PC-9 (cell line): ENCODE measurements around the gene IL5. TPM values are rescaled to one million over a fixed set of nuclear protein-coding genes. Genes with fewer than 3 reads are reported as not detected.
A peak's percentile ranks its signal among the peaks of the same experiment; 100 is the strongest.
"Not testable (repeated sequence)": the region's sequence is repeated elsewhere in the genome, so short reads cannot be mapped to it uniquely, and the experiment has no call there.

ENCODE experiments used
- BruUV-seq: library from RNA; stranded (reverse); fragments of 400-500 nt; replicated peaks from 2 replicates; lab custom pipeline; 2021; lab: Mats Ljungman, UMichigan
- CTCF ChIA-PET: fragments of 300-600 bp; sonication (Branson Sonifier 250); formaldehyde crosslinking; loops from one replicate; lab custom pipeline; 2022; ENCODE audit warnings: antibody characterized with exemption; lab: Charles Lee
- POLR2A ChIA-PET: fragments of 300-600 bp; sonication (Branson Sonifier 250); formaldehyde crosslinking; loops from one replicate; lab custom pipeline; 2022; ENCODE audit warnings: antibody characterized with exemption; ENCODE audit not compliant: unreplicated experiment; lab: Charles Lee
- DNase-seq, 2 experiments: peaks; one replicate each; pipeline versions ENCODE4 v3.0.0 to v3.0.0-alpha.2; 2015 to 2022; ENCODE audit warnings: mixed read lengths in 1 of 2
- H2AFZ ChIP-seq: fragments of 200-600 bp; sonication (generic); 2 replicates; pipeline ENCODE4 v1.8.1; 2017; ENCODE audit warnings: antibody characterized with exemption
- H3F3A ChIP-seq: fragments of 200-600 bp; sonication (generic); 2 replicates; pipeline ENCODE4 v1.8.1; 2017; ENCODE audit warnings: antibody characterized with exemption, mild to moderate bottlenecking, low read depth; ENCODE audit not compliant: insufficient read depth
- H3K27ac ChIP-seq: fragments of 200-600 bp; sonication (generic); 2 replicates; pipeline ENCODE4 v1.6.1; 2016; ENCODE audit warnings: mixed run types
- H3K27me3 ChIP-seq: fragments of 200-600 bp; sonication (generic); 2 replicates; pipeline ENCODE4 v1.6.1; 2016; ENCODE audit warnings: low read depth, mixed run types; ENCODE audit not compliant: insufficient read depth
- H3K36me3 ChIP-seq: fragments of 200-600 bp; sonication (generic); 2 replicates; pipeline ENCODE4 v1.6.1; 2016; ENCODE audit warnings: low read depth, mixed run types
- H3K4me1 ChIP-seq: fragments of 200-600 bp; sonication (generic); replicated peaks from 2 replicates; pipeline ENCODE4 v1.6.1; 2016; ENCODE audit warnings: mixed run types; ENCODE audit not compliant: insufficient read depth
- H3K4me2 ChIP-seq: fragments of 200-600 bp; sonication (generic); 2 replicates; pipeline ENCODE4 v1.6.1; 2017; ENCODE audit warnings: mixed run types
- H3K4me3 ChIP-seq: fragments of 200-600 bp; sonication (generic); 2 replicates; pipeline ENCODE4 v1.6.1; 2016; ENCODE audit warnings: mixed run types
- H3K79me2 ChIP-seq: fragments of 200-600 bp; sonication (generic); 2 replicates; pipeline ENCODE4 v1.6.1; 2017; ENCODE audit warnings: low read depth, mixed run types
- H3K9me2 ChIP-seq: fragments of 200-600 bp; sonication (generic); 2 replicates; pipeline ENCODE4 v1.8.1; 2017; ENCODE audit warnings: mild to moderate bottlenecking; ENCODE audit not compliant: insufficient read depth
- H3K9me3 ChIP-seq: fragments of 200-600 bp; sonication (generic); 2 replicates; pipeline ENCODE4 v1.8.1; 2016; ENCODE audit warnings: low read depth; ENCODE audit not compliant: insufficient read depth
- H4K20me1 ChIP-seq: fragments of 200-600 bp; sonication (generic); 2 replicates; pipeline ENCODE4 v1.8.1; 2017; ENCODE audit not compliant: insufficient read depth
- EZH2 ChIP-seq: fragments of 200-600 bp; sonication (generic); IDR thresholded peaks from 2 replicates; pipeline ENCODE4 v1.8.0; 2017; ENCODE audit warnings: antibody characterized with exemption, low read depth
- intact Hi-C: fragments of 100-400 bp; cut with micrococcal nuclease; formaldehyde crosslinking; loops from one replicate; pipeline ENCODE4 v1.10.0; 2022; ENCODE audit not compliant: unreplicated experiment
- total RNA-seq: library from RNA; stranded (reverse); gene quantifications from 2 replicates; pipeline ENCODE4 v1.2.3, GENCODE V29; 2021
- TF ChIP-seq, protein P1 (sequence below): fragments of 200-600 bp; sonication (generic); conservative IDR thresholded peaks from 2 replicates; pipeline ENCODE4 v1.6.1; 2017; ENCODE audit warnings: mixed run types, antibody characterized with exemption, mild to moderate bottlenecking, moderate library complexity

The IL5 gene
- total RNA-seq, 1 experiment from 2014 or later = not detected

DNA sequence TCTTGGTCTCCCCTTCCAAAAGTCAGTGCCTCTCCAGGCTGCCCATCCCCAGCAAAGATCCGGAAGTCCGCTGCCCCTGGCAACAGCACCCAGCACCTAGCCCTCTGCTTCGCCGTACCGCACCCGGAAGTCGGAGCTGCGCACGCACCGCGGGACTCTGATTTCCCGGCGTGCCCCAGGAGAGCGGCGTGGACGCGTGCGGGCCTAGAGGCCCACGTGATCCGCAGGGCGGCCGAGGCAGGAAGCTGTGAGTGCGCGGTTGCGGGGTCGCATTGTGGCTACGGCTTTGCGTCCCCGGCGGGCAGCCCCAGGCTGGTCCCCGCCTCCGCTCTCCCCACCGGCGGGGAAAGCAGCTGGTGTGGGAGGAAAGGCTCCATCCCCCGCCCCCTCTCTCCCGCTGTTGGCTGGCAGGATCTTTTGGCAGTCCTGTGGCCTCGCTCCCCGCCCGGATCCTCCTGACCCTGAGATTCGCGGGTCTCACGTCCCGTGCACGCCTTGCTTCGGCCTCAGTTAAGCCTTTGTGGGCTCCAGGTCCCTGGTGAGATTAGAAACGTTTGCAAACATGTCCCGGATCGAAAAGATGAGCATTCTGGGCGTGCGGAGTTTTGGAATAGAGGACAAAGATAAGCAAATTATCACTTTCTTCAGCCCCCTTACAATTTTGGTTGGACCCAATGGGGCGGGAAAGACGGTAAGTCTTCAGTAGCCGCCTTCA lies 13.6 kb upstream of the IL5 start, which contains the start of gene RAD50:
TSS of gene RAD50 (plus strand) at position 215 of the 715 bp plus-strand sequence. CDS start at position 563, 348 bp downstream.
- H3K4me1 ChIP-seq = peaks cover 18% of the 10 kb centered on the region
- peak within 1 kb of the TSS; percentile 95 for H3K4me2 ChIP-seq
- H3K27ac ChIP-seq = peak within 1 kb of the TSS; percentile 74
- intact Hi-C loops = loop anchor here (5.0 kb wide), 1 partner anchor 60 kb away; no protein-coding TSS in a partner anchor
- TSS peak; percentile 91 for BruUV-seq
- ChIA-PET CTCF (no interaction called here), POLR2A (interaction anchor here (0.7 kb wide), 1 partner anchor 19 kb away, joined by 3 read pairs; no protein-coding TSS in a partner anchor)
- H3K27me3 ChIP-seq = no peaks in the 10 kb centered on the region
- H4K20me1 ChIP-seq = no peaks in the 10 kb centered on the region
- H3K9me2 ChIP-seq = no peaks in the 10 kb centered on the region; the same call in 1 of the 2 replicates
- H3K9me3 ChIP-seq = no peaks in the 10 kb centered on the region
- TF ChIP-seq, protein P1, sequence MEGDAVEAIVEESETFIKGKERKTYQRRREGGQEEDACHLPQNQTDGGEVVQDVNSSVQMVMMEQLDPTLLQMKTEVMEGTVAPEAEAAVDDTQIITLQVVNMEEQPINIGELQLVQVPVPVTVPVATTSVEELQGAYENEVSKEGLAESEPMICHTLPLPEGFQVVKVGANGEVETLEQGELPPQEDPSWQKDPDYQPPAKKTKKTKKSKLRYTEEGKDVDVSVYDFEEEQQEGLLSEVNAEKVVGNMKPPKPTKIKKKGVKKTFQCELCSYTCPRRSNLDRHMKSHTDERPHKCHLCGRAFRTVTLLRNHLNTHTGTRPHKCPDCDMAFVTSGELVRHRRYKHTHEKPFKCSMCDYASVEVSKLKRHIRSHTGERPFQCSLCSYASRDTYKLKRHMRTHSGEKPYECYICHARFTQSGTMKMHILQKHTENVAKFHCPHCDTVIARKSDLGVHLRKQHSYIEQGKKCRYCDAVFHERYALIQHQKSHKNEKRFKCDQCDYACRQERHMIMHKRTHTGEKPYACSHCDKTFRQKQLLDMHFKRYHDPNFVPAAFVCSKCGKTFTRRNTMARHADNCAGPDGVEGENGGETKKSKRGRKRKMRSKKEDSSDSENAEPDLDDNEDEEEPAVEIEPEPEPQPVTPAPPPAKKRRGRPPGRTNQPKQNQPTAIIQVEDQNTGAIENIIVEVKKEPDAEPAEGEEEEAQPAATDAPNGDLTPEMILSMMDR = no peak
- TF ChIP-seq EZH2 = no peak
- DNase-seq = peak; percentile 73 to 88
- H3K79me2 ChIP-seq = peaks cover 44% of the 10 kb centered on the region
- peak within 1 kb of the TSS; percentile 96 for H2AFZ ChIP-seq
- H3K36me3 ChIP-seq = peaks cover 20% of the 10 kb centered on the region
- H3K4me3 ChIP-seq = peak within 1 kb of the TSS; percentile 97
- peaks cover 24% of the 10 kb centered on the region for H3F3A ChIP-seq

DNA sequence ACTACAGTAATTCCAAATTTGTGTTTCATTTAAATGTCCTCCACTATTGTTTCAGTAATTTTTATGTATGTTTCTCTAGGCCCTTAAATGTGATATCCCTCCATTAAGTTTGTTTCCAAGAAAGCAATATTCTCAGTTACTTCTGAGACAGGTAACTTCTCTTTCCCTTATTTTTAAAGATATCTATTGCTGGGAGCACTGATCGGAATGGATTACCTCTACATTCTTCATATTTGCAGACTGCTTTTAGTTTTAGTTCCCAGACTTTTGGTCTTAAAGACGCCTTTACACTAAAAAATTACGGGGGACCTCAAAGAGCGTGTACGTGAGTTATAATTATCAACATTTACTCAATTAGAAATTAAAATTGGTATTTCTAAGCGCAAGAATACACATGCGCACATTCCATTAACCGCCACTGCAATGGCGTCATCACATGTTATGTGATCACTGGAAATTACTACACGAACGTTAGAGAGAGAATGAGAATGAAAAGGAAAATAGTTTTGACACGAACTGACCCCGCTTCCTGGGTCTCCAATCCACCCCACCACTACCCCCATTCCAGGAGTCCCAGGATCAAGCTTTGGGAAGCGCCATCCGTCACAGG lies 12.9 kb upstream of the IL5 start:
- H3K9me2 ChIP-seq = no peaks in the 10 kb centered on the region; the same call in 1 of the 2 replicates
- intact Hi-C loops = loop anchor here (5.0 kb wide), 1 partner anchor 59 kb away; no protein-coding TSS in a partner anchor
- peak overlapping the region; percentile 74 for H3K27ac ChIP-seq
- H3K36me3 ChIP-seq = peaks cover 15% of the 10 kb centered on the region
- peak overlapping the region; percentile 97 for H3K4me3 ChIP-seq
- no peaks in the 10 kb centered on the region for H4K20me1 ChIP-seq
- H3K4me2 ChIP-seq = peak overlapping the region; percentile 95
- no peak for TF ChIP-seq EZH2
- TF ChIP-seq, protein P1 = no peak
- H3K4me1 ChIP-seq = peaks cover 18% of the 10 kb centered on the region
- CTCF ChIA-PET = no interaction called here
- POLR2A ChIA-PET = interaction anchor here (0.7 kb wide), 1 partner anchor 18 kb away, joined by 3 read pairs; no protein-coding TSS in a partner anchor
- no peaks in the 10 kb centered on the region for H3K9me3 ChIP-seq
- peaks cover 37% of the 10 kb centered on the region for H3K79me2 ChIP-seq
- no peaks in the 10 kb centered on the region for H3K27me3 ChIP-seq
- BruUV-seq = TSS peak; percentile 94
- H3F3A ChIP-seq = peaks cover 24% of the 10 kb centered on the region
- H2AFZ ChIP-seq = peak overlapping the region; percentile 96
- DNase-seq = no peak

DNA sequence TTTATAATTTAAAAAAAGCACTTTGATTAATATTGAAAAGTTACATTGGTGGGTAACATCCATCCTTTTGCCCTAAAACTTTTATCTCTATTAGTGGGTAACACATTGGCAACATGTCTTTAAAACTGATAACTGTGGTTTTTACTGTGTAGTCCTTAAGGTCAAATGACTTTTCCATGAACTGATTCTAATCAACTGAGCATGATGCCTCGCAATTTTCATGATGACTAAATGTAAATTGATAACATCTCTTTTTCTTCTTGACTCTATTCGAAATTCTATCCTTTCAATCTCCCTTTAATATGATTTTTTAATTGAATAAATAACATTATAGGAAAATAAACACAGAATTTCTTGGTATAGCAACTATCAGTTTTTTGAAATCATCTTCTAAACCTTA lies 6.3 kb upstream of the IL5 start:
- CTCF ChIA-PET = no interaction called here
- Histone ChIP-seq H3K27me3 (no peaks in the 10 kb centered on the region), H3K4me1 (no peaks in the 10 kb centered on the region), H4K20me1 (no peaks in the 10 kb centered on the region), H3F3A (no peaks in the 10 kb centered on the region; the same call in 1 of the 2 replicates), H3K27ac (no peak overlapping the region), H3K9me2 (no peaks in the 10 kb centered on the region), H3K79me2 (no peaks in the 10 kb centered on the region), H3K4me2 (no peak overlapping the region), H2AFZ (no peak overlapping the region), H3K36me3 (no peaks in the 10 kb centered on the region), H3K9me3 (no peaks in the 10 kb centered on the region), H3K4me3 (no peak overlapping the region)
- no TSS peak for BruUV-seq
- no peak for DNase-seq
- POLR2A ChIA-PET = no interaction called here
- intact Hi-C loops = no loop called here
- TF ChIP-seq EZH2 = no peak
- TF ChIP-seq, protein P1 = no peak

DNA sequence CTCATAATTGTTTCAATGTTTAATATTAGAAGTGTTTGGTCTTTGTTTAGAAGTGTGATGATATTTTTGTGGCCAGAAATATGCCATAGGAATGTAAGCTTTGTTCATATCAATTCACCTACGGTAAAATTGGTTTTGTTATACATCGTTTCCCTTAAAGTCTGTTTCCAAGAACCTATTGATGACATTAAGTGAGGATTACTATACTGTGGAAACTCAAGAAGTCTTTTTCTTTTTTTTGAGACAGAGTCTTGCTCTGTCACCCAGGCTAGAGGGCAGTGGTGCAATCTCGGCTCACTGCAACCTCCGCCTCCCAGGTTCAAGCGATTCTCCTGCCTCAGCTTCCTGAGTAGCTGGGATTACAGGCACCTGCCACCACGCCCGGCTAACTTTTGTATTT lies 5.5 kb upstream of the IL5 start:
- DNase-seq, H3F3A ChIP-seq, H3K4me2 ChIP-seq, H3K4me1 ChIP-seq, H3K27me3 ChIP-seq, H3K4me3 ChIP-seq, H3K9me3 ChIP-seq, H3K36me3 ChIP-seq, H3K27ac ChIP-seq, H4K20me1 ChIP-seq, intact Hi-C loops, BruUV-seq, POLR2A ChIA-PET, H3K79me2 ChIP-seq, H2AFZ ChIP-seq, H3K9me2 ChIP-seq: not testable (repeated sequence)
- CTCF ChIA-PET = interaction anchor here (0.8 kb wide), 1 partner anchor 25 kb away, joined by 4 read pairs; no protein-coding TSS in a partner anchor
